BE2C (cell line): ENCODE data around the gene MPI.

ENCODE experiments used
- DNase-seq: peaks from one replicate; pipeline ENCODE4 v3.0.0-alpha.2; 2020
- H3K27me3 ChIP-seq: fragments of 250-450 bp; sonication (Bioruptor Pico); 2 replicates; pipeline ENCODE4 v1.5.1; 2020; ENCODE audit warnings: mild to moderate bottlenecking
- H3K36me3 ChIP-seq: fragments of 250-450 bp; sonication (Bioruptor Pico); 2 replicates; pipeline ENCODE4 v1.5.1; 2020; ENCODE audit warnings: mild to moderate bottlenecking
- H3K4me1 ChIP-seq: fragments of 250-450 bp; sonication (Bioruptor Pico); 2 replicates; pipeline ENCODE4 v1.5.1; 2020
- H3K4me3 ChIP-seq: 2 replicates; pipeline ENCODE4 v1.5.1; 2011; ENCODE audit warnings: low read depth, low read length
- H3K9me3 ChIP-seq: fragments of 250-450 bp; sonication (Bioruptor Pico); 2 replicates; pipeline ENCODE4 v1.5.1; 2020
- CTCF ChIP-seq: IDR thresholded peaks from 2 replicates; pipeline ENCODE4 v1.5.1; 2012; ENCODE audit warnings: mild to moderate bottlenecking, low read depth, low read length

The MPI gene

GRCh38 chr15:74873036-74873755 lies 16.6 kb upstream of the MPI start, which contains the start of gene SCAMP2:
SCAMP2 (minus strand) TSS chr15:74873365; CDS start chr15:74873255, 110 bp downstream.
- peak; percentile 96 for DNase-seq
- Histone ChIP-seq H3K27me3 (no peaks in the 10 kb centered on the region), H3K4me3 (peak within 1 kb of the TSS; percentile 87), H3K4me1 (no peaks in the 10 kb centered on the region; the same call in 1 of the 2 replicates), H3K36me3 (peaks cover 11% of the 10 kb centered on the region), H3K9me3 (no peaks in the 10 kb centered on the region)
- no peak for TF ChIP-seq CTCF

- Histone ChIP-seq H3K4me3 (peak overlapping the region; percentile 87), H3K27me3 (no peaks in the 10 kb centered on the region), H3K9me3 (no peaks in the 10 kb centered on the region), H3K4me1 (no peaks in the 10 kb centered on the region; the same call in 1 of the 2 replicates), H3K36me3 (peaks cover 4% of the 10 kb centered on the region; the same call in 1 of the 2 replicates)
- TF ChIP-seq CTCF: no peak
- DNase-seq: peak; percentile 32
Measured at GRCh38 chr15:74873756-74874424, 16.0 kb upstream of the MPI start.

- DNase-seq: no peak
- TF ChIP-seq CTCF: no peak
- Histone ChIP-seq H3K36me3 (no peaks in the 10 kb centered on the region), H3K9me3 (no peaks in the 10 kb centered on the region), H3K4me3 (no peak overlapping the region), H3K4me1 (no peaks in the 10 kb centered on the region), H3K27me3 (no peaks in the 10 kb centered on the region)
Measured at GRCh38 chr15:74878273-74878672, 11.6 kb upstream of the MPI start.

GRCh38 chr15:74882528-74882927 lies 7.3 kb upstream of the MPI start:
- DNase-seq: no peak
- H3K4me3 ChIP-seq: no peak overlapping the region
- no peaks in the 10 kb centered on the region for H3K27me3 ChIP-seq
- no peaks in the 10 kb centered on the region for H3K36me3 ChIP-seq
- no peaks in the 10 kb centered on the region for H3K4me1 ChIP-seq
- no peak for TF ChIP-seq CTCF
- no peaks in the 10 kb centered on the region for H3K9me3 ChIP-seq

- Histone ChIP-seq H3K4me3 (no peak overlapping the region), H3K9me3 (no peaks in the 10 kb centered on the region)
Measured at GRCh38 chr15:74884428-74885223, 5.2 kb upstream of the MPI start.

More at GRCh38 chr15:74884428-74885223, 5.2 kb upstream of the MPI start:
- no peaks in the 10 kb centered on the region for H3K36me3 ChIP-seq
- no peak for TF ChIP-seq CTCF
- DNase-seq: no peak
- H3K4me1 ChIP-seq: no peaks in the 10 kb centered on the region
- H3K27me3 ChIP-seq: no peaks in the 10 kb centered on the region
